Measurements from ENCODE around the gene OR52M1.

DNA sequence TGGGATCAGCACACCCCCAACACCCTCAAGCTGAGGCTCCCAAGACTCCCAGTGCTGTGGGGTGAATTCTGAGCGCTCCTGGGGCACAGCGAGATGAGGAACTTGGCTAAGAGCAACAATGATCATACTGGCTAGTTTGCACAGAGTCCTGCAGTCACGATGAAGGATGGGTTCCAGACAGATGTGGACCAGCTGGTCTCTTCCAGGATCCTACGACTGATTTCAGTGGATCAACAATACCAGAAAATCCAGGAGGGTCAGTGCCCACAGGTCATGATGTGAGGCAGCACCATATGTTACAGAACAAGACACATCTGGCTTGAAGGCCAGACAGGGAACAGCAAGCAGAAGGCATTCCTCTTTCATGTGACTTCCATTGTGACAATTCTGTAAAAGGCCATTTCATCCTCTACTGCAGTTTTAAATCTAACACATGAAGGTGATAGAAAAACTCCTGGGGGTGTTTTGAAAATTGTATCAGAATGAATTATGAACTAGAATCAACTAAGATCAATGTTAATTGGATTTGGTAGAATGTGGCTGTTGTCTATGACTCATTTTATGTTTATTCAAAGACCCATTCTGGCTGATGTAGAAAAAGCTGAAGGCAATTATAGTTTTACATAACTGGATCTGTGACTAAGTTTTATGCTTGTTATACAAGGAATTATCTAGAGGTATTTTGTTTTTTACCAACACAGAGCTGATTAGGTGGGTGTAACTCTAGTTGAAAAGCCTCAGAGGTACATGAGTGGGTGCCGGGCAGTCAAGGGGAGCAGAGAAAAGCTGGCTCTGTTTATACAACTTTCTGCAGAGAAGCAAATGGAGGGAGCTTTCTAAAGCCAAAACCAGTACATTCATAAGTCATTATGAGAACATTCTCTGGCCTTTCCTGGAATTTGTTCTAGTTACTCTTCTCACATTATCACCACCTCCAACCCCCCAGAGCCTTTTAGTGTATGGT is 33.4 kb upstream of the OR52M1 start:
- TF ChIP-seq, protein P1, sequence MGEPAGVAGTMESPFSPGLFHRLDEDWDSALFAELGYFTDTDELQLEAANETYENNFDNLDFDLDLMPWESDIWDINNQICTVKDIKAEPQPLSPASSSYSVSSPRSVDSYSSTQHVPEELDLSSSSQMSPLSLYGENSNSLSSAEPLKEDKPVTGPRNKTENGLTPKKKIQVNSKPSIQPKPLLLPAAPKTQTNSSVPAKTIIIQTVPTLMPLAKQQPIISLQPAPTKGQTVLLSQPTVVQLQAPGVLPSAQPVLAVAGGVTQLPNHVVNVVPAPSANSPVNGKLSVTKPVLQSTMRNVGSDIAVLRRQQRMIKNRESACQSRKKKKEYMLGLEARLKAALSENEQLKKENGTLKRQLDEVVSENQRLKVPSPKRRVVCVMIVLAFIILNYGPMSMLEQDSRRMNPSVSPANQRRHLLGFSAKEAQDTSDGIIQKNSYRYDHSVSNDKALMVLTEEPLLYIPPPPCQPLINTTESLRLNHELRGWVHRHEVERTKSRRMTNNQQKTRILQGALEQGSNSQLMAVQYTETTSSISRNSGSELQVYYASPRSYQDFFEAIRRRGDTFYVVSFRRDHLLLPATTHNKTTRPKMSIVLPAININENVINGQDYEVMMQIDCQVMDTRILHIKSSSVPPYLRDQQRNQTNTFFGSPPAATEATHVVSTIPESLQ (CRISPR knock-in tag; conservative IDR thresholded peaks at IDR 0.05), result no peak
- TF ChIP-seq JUN (CRISPR knock-in tag; IDR thresholded peaks at IDR 0.05) (no peak), PCBP1 (IDR thresholded peaks at IDR 0.05; ENCODE audit: borderline replicate concordance, low read depth, low read length) (no peak), RFX5 (IDR thresholded peaks at IDR 0.05; ENCODE audit: low read depth, low read length) (no peak), ZNF10 (CRISPR knock-in tag; IDR thresholded peaks at IDR 0.05; ENCODE audit: borderline replicate concordance, low read depth) (no peak), ZNF543 (CRISPR knock-in tag; IDR thresholded peaks at IDR 0.05) (no peak), KDM6A (CRISPR knock-in tag; IDR thresholded peaks at IDR 0.05; ENCODE audit: low read depth) (no peak)
- TF ChIP-seq, protein P2, sequence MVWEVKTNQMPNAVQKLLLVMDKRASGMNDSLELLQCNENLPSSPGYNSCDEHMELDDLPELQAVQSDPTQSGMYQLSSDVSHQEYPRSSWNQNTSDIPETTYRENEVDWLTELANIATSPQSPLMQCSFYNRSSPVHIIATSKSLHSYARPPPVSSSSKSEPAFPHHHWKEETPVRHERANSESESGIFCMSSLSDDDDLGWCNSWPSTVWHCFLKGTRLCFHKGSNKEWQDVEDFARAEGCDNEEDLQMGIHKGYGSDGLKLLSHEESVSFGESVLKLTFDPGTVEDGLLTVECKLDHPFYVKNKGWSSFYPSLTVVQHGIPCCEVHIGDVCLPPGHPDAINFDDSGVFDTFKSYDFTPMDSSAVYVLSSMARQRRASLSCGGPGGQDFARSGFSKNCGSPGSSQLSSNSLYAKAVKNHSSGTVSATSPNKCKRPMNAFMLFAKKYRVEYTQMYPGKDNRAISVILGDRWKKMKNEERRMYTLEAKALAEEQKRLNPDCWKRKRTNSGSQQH (CRISPR knock-in tag; IDR thresholded peaks at IDR 0.05; ENCODE audit: low read depth), result no peak
- TF ChIP-seq, protein P3, sequence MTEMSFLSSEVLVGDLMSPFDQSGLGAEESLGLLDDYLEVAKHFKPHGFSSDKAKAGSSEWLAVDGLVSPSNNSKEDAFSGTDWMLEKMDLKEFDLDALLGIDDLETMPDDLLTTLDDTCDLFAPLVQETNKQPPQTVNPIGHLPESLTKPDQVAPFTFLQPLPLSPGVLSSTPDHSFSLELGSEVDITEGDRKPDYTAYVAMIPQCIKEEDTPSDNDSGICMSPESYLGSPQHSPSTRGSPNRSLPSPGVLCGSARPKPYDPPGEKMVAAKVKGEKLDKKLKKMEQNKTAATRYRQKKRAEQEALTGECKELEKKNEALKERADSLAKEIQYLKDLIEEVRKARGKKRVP (CRISPR knock-in tag; IDR thresholded peaks at IDR 0.05), result no peak
- TF ChIP-seq, protein P4, sequence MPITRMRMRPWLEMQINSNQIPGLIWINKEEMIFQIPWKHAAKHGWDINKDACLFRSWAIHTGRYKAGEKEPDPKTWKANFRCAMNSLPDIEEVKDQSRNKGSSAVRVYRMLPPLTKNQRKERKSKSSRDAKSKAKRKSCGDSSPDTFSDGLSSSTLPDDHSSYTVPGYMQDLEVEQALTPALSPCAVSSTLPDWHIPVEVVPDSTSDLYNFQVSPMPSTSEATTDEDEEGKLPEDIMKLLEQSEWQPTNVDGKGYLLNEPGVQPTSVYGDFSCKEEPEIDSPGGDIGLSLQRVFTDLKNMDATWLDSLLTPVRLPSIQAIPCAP (CRISPR knock-in tag; IDR thresholded peaks at IDR 0.05; ENCODE audit: low read depth), result no peak
- TF ChIP-seq, protein P5, sequence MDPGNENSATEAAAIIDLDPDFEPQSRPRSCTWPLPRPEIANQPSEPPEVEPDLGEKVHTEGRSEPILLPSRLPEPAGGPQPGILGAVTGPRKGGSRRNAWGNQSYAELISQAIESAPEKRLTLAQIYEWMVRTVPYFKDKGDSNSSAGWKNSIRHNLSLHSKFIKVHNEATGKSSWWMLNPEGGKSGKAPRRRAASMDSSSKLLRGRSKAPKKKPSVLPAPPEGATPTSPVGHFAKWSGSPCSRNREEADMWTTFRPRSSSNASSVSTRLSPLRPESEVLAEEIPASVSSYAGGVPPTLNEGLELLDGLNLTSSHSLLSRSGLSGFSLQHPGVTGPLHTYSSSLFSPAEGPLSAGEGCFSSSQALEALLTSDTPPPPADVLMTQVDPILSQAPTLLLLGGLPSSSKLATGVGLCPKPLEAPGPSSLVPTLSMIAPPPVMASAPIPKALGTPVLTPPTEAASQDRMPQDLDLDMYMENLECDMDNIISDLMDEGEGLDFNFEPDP (CRISPR knock-in tag; conservative IDR thresholded peaks at IDR 0.05), result no peak

Data from HepG2 (cell line).